ENCODE results near the gene ZAR1L. TPM values are rescaled to one million over a fixed set of nuclear protein-coding genes. Genes with fewer than 3 reads are reported as not detected.

ZAR1L gene
- total RNA-seq, 1 experiment from 2014 or later, result not detected

GRCh38 chr13:32272021-32272683 is 43.0 kb downstream of the ZAR1L start:
- Histone ChIP-seq H3T11ph (ENCODE audit: low read length) (no peak overlapping the region), H4K20me1 (ENCODE audit: control insufficient read depth, insufficient read depth, insufficient read length) (no peaks in the 10 kb centered on the region), H3K4ac (ENCODE audit: low read depth, low read length) (no peak overlapping the region), H3K9ac (ENCODE audit: extremely low read depth, insufficient read length, low read length) (no peak overlapping the region), H2BK15ac (ENCODE audit: low read depth, low read length) (no peak overlapping the region), H2BK120ac (ENCODE audit: low read depth, low read length, poor library complexity, severe bottlenecking) (no peak overlapping the region), H3K9me3 (ENCODE audit: control insufficient read depth, low read depth, low read length) (no peaks in the 10 kb centered on the region), H3K18ac (ENCODE audit: insufficient read length, low read depth, low read length) (no peak overlapping the region), H3K23ac (ENCODE audit: insufficient read length, low read depth, low read length) (no peak overlapping the region), H2BK20ac (ENCODE audit: low read depth, low read length, poor library complexity, severe bottlenecking) (no peak overlapping the region), H3K79me2 (ENCODE audit: insufficient read depth, low read length) (no peaks in the 10 kb centered on the region), H4K91ac (ENCODE audit: insufficient read length, low read depth, low read length) (no peak overlapping the region), H3K23me2 (ENCODE audit: insufficient read length, low read depth, low read length, poor library complexity, severe bottlenecking) (no peaks in the 10 kb centered on the region), H4K8ac (replicated peaks; ENCODE audit: insufficient read length, low read depth, low read length) (no peak overlapping the region), H3K27me3 (ENCODE audit: insufficient read depth, low read length) (no peaks in the 10 kb centered on the region), H2AK5ac (ENCODE audit: insufficient read length, low read length) (no peak overlapping the region), H3K4me2 (ENCODE audit: insufficient read depth, insufficient read length, low read length) (no peak overlapping the region), H3K4me1 (ENCODE audit: insufficient read depth, low read length) (no peaks in the 10 kb centered on the region), H2AFZ (ENCODE audit: low read length) (no peak overlapping the region), H4K5ac (ENCODE audit: insufficient read length, low read depth, low read length) (no peak overlapping the region), H3K79me1 (ENCODE audit: insufficient read depth, low read depth, low read length, poor library complexity, severe bottlenecking) (no peaks in the 10 kb centered on the region), H2BK5ac (ENCODE audit: insufficient read length, low read length) (no peak overlapping the region), H3K27ac (ENCODE audit: insufficient read length, low read depth, low read length) (no peak overlapping the region), H2BK12ac (ENCODE audit: insufficient read length, low read depth, low read length) (no peak overlapping the region), H3K14ac (ENCODE audit: insufficient read depth, low read length) (no peak overlapping the region), H3K56ac (ENCODE audit: insufficient read length, low read depth, low read length) (no peak overlapping the region)
- no peak for DNase-seq
- no peak for TF ChIP-seq CTCF (conservative IDR thresholded peaks at IDR 0.05)
- no peak overlapping the region; a peak in 1 of 7 replicates for H3K27ac Mint-ChIP-seq
- H3K27me3 Mint-ChIP-seq (ENCODE audit: low read depth), result no peaks in the 10 kb centered on the region
- H3K4me1 Mint-ChIP-seq, result no peaks in the 10 kb centered on the region; a peak in 1 of 4 replicates
- H3K36me3 Mint-ChIP-seq (ENCODE audit: insufficient read depth in 1 of 3, low read depth in 3 of 3), result no peaks in the 10 kb centered on the region
- H3K9me3 Mint-ChIP-seq, result no peaks in the 10 kb centered on the region
- no CpG with 5 or more reads among the region's 4 CpGs for WGBS (ENCODE audit: extremely low coverage, insufficient read length, low lambda C conversion rate)
- H3K4me3 Mint-ChIP-seq, result no peak overlapping the region; a peak in 1 of 5 replicates
